GM11168 (cell line): ENCODE data around the gene PIK3R4.

Experiments
- in situ Hi-C: fragments of 300-500 bp; cut with MboI; formaldehyde crosslinking; loops from one replicate; pipeline ENCODE4 v1.12.0; 2022; ENCODE audit warnings: low sequenced_read_pairs; ENCODE audit not compliant: unreplicated experiment

The PIK3R4 gene

DNA sequence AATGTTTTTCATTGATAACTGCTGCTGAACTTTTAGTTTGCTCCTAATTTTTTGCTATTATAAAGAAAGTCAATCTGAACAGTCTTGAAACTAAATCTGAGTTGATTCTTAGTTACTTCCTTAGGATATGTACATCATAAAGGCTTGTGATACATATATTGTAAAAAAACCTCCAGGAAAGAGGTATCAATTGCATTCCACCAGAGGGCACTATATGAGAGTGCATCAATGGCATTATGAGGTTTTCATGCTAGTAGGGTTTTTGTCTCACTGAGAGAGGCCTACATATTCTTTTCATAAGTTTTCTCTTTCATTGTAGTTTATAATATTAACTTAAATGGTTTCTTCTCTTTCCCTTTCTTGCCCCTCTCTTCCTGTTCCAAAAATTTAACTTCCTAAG is 46.9 kb downstream of the PIK3R4 start:
- in situ Hi-C loops = no loop called here

DNA sequence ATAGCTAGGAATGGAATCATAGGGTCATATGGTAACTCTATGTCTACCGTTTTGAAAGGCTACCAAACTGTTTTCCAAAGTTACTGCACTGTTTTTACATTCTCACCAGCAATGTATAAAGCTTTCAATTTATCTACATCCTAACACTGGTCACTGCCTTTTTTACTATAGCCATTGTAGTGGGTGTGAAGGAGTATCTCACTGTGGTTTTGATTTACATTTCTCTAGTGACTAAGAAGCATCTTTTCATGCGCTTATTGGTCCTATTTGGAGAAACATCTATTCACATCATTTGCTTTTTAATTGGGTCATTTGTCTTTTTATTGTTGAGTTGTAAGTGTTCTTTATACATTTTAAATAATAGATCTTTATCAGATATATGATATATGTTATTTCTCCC is 53.3 kb downstream of the PIK3R4 start:
- in situ Hi-C loops = no loop called here

DNA sequence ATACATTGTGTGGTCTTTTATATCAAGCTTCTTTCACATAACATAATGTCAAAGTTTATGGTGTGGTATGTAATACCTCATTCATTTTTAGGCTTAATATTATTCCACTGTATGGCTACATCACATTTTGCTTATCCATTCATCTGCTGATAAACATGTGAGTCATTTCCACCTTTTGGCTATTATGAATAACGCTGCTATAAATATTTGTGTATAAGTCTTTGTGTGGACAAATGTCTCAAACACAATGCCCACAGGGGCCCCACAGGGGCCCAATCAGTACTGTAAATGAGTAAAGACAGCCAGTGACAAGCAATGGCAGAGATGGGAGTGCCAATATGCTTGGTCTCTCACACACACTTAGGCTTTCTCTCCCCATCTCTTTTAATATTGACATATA is 54.2 kb downstream of the PIK3R4 start:
- in situ Hi-C loops = no loop called here

DNA sequence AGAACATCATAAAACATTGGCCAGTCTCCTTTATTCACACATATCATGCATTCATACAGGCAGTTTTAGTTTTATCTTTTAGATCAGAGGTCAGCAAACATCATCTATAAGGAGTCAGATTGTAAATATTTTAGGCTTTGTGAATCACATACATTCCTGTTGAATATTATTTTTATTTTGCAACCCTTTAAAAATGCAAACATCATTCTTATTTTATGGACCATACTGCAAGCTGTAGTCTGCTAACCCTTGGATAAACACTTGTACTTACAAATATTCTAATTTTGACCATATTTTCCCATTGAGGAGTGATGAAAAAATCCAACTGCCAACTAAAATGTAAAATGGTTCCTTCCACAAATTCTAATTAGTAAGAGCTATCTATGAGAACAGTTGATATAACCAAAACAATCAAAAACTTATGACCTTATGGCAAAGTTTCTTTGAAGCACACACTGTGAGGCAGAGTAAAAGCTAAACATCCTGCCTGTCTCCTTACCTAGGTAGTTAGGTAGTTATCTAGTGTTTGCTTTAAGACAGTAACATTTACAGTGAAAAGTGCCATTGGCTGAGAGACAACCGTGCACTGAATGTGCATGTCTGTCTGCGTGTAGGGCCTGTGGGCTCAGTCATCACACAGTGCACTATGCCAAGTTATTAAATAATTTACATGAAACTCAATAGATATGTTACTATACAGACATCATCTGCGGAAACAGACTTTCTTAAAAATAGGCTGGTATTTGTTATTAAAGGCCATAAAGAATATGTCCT is 57.7 kb downstream of the PIK3R4 start:
- in situ Hi-C loops = no loop called here

DNA sequence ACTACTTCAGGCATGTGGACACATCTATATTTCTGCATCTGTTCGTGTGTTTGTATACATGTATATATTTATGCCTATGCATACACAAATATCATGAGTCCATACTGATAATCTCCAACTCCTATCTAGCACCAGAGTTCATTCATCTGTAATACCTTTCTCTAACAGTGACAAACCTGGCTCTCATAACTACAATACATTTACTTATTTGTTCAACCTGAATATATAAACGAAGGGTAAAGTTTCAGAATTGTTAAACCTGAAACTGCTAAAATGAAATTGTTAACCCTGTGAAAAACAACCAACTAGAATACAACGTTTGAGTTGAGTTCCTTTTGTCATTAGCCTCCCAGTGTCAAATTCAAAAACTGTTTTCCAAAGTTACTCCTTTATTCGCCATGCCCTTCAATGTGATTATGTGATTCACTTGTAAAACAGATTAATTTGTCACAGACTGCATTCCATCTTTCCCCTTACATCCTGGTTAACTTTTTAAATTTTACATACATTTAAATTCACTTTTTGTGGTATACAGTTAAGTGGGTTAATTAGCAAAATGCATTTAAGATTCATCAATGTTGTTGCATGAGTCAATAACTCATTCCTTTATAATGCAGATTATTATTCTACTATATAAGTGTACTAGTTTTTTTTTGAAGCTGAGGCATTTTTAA is 58.5 kb downstream of the PIK3R4 start:
- in situ Hi-C loops = no loop called here

DNA sequence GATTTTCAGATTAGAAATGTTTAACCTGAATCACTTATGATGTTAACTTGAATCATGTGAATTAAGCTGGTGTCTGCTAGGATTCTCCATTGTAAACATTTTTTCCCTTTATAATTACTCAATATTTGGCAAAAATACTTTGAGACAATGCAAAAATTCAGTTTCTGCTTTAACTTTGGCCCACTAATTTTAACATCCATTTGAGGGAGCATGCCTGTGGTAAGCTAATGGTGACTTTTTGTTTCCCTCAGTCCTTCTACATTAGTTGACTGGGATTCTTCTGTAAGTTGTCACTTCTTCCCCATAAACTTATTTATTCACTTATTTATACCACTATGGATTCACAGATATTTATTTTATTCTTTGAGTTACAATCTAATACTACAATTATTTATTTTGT is 59.3 kb downstream of the PIK3R4 start:
- in situ Hi-C loops = no loop called here

DNA sequence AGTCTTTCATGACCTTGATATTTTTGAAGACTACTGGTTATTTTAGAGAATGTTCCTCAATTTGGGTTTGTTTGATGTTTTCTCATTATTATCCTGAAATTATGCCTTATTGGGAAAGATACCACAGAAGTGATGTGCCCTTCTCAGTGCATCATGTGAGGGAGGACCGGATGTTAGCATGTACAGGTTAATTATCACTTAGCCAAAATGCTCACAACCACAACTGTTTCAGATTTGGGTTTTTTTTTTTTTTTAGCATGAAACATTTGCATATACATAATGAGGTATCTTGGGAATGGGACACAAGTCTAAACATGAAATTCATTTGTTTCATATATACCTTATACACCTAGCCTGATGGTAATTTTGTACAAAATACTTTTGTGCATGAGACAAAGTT is 59.8 kb downstream of the PIK3R4 start:
- in situ Hi-C loops = no loop called here

DNA sequence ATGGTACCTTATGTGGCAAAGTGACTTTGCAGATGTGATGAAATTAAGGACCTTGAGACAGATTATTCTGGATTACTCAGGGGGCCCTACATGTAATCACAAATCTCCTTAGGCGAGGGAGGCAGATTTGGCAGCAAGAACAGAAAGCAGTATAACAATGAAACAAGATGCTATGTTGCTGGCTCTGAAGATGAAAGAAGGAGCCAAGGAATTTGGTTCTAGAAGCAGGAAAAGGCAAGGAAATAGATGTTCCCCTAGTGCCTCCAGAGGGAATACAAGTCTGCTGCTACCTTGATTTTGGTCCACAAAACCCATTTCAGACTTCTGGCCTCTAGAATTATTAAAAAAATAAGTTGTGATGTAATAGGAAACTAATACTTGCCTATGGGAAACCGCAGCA is 64.5 kb downstream of the PIK3R4 start:
- in situ Hi-C loops = no loop called here

DNA sequence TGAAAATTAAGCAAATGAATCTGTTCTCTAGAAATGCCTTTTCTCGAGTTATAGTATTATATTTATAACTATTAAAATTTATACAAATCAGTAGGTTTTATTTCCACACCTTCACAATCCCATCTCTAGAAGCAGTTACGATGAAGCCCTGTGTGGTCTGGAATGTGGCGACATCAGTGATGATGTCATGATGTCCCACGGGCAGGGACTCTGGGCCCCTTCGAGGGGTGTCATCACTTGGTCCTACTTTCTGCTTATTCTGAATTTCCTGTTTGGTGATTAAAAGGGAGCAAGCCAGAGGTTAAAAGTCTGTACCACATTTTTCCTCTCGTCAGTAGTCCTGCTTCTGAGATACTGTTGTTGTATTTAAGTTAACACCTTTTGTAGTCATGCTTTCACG is 67.4 kb downstream of the PIK3R4 start:
- in situ Hi-C loops = no loop called here

DNA sequence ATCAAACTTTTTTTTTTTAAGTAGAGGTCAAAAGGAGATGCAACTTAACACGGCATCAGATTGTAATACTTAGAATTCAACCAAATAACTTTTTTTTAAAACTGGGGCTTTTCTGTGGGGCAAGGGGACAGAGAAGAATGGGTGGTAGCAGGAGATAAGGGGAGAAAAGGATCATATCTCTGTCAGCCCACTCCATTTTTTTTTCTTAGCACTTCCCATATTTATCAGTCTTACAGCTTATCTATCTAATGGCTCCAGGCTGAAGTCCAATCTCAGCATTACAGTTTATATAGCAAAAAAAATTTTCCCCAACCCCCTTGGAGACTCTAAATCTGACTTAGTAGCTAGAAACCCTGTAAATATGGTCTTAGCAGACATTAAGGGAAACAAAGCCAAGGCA is 69.3 kb downstream of the PIK3R4 start:
- in situ Hi-C loops = no loop called here

DNA sequence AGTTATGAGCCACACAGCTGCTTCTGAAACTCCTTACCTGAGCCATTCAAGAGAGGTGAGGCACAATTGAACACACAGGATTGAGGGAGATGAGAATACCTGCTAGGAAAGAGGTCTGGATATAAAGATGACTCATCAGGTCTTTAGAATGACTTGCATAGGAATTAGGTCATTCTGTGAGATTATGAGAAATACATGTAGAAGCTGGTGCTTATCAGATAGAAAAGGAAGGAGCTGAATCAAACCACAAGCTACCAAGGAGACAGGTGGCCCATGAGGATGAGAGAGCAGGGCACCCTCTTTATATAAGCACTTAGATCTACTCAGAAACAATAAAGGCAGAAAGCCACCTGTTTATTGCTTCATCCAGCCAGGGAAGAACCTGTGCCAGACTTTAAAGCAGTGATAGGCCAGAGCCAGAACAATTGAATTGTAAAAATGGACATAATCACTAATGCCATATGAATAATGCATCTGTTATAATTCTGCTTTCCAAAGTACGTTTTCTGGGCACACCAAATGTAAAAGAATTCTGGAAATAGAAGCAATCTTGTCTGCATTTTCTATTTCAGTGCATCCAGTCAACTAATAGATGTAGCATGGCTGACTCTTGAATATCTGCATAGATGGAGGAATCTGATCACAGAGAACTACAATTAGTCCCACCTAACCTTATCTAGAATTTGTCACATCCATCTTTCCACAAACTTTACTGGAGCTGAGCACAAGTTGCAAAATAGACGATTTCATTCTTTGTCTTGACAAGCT is 74.9 kb downstream of the PIK3R4 start:
- in situ Hi-C loops = no loop called here

DNA sequence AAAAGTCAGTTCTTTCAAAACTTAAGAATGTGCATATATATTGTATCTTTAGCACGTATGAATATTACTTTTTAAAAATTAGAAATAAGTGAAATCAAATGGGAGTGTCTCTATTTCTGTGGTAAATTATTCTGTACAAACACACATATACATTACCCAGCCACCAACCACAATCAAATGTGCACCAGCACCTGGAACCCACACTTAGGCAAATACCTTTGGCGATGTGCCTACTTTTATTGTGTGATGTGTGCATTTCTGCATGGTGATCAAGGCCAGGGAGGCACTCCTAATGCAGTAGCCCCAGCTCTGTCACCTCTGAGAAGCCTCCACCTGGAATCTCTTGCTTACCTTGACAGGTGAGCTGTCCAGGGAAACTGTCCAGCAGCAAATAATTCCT is 76.9 kb downstream of the PIK3R4 start:
- in situ Hi-C loops = no loop called here

DNA sequence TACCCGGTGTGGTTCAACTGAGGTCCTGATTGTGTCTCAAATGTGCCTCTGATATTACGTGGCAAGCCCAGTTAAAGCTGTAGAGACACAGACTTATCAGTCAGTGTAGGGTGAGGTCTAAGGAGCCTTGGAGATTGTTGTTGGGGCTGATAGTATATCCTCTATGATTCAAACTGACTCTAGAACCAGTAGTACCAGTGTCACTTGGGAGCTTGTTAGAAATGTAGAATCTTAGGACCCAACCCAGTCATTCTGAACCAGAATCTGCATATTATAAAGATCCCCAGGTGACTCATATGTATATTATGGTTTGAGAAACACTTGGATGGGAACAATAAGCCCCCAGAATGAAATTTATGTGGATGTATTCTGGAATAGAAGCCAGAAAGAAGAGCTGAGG is 83.5 kb downstream of the PIK3R4 start:
- in situ Hi-C loops = no loop called here

DNA sequence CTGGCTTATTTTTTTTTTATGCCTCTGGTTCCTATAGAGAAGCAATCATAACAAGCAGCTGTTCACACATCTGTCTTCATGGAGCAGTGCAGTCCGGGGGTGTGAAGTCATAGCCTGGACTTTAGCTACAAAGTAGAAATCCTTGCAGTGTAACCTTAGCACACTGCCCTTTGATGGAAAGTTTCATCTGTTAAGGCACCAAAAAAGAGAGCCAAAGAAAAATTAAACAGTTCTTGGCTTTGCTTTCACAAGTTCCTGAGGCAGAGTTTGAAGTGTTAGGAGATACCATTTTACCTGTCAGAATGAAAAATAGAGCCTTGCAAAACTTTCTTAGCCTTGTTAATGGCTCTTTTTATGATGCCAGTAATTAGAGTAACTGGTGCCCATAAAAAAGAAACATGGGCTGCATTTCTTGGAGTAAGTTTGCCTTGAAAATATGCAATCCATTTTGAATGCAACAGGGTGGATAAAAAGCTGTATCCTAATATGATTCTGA is 84.1 kb downstream of the PIK3R4 start:
- in situ Hi-C loops = no loop called here

DNA sequence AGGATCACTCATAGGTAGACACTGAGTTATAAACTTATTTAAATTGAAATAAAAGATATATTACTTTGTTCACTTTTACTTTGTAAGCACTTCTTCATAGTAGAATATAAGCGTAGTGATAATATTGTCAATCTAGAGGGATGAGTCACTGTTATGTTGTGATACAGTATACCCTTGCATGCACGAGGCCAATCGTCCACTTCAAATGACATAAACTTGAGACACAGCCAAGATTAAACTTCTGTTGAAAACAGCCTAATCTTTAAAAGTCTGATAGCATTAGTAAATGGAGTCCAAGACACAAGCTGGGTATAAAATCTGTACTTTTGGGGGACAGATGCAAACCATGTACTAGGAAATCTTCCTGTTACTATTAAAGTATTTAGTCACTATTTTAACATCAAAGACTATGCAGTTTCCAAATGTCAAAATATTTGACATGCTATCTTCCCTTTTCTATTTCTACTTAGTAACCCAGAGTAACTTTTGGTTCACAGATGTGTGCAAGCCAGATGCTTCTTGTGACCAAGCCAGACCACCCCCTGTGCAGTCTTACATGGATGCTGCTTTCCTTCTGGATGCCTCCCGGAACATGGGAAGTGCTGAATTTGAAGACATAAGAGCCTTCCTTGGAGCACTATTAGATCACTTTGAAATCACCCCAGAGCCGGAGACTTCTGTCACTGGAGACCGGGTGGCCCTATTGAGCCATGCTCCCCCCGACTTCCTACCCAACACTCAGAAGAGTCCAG is 85.3 kb downstream of the PIK3R4 start:
- in situ Hi-C loops = no loop called here

DNA sequence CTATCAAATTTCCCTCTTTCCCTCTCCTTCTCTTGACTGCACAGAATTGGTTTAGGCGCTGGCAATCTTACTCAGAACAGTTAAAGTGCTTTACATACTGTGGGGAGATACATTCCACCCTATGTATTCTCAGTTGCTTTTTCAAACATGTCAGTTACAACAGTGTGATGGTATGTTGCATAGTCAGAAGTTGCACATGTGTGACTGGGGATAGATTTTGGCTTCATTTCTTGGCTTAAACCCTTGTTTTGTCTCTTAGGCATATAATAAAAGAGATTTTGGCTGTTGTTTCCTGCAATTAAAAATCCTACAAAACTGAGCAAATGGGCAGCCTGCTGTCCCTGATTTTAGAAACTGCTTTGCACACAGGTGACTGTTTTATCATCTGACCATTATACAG is 86.7 kb downstream of the PIK3R4 start:
- in situ Hi-C loops = no loop called here

DNA sequence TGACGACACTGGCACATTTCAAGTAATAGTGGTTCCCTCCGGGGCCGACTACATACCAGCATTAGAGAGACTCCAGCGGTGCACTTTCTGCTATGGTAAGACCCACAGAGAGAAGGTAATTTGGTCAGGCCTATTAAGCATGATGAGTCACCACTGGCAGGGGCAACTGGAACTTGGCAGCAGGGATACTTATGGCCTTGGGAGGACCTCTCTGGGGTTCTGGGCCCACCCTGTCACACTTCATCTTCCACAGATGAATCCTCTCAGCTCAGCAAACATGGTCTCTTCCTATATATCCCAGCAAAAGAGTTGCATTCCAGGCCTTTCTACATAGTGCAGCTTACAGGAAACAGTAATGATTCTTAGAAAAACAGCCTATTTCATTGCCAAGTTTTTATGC is 88.0 kb downstream of the PIK3R4 start:
- in situ Hi-C loops = no loop called here

DNA sequence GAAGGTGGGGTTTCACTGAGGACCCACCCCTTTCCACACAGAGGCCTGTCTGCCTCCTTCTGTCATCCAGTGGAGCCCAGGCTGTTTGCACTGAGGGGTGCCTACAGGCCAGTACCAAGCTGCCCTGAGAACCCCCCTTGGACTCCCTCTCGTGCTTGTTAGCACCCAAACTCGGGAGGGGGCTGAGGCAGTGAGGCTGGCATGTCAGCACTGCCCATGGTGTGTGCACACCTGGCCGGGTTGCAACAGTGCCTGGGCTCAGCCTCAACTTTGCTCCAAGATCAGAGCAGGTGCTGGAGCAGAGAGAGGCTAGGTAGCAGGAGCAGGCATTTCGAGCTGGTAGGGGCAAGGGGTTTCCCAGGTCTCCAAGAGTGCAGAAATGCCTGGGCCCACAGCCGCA is 90.0 kb downstream of the PIK3R4 start:
- in situ Hi-C loops = no loop called here

DNA sequence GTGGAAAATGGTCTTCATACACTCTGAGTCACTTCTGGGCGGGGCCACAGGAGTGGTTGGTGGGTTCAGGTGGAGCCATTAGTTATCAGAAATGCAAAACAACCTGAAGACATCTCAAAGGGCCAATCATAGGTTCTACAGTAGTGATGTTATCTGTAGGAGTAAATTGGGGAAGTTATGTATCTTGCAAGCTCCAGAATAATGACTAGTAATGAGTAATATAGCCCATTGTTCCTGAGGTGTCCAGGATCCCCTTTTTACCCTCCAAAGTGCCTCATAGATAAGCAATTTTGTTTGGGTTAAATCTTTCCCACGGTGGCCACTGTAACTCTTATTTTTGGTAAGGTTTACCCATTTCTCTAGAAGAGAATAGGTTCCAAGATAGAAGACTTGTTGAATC is 91.7 kb downstream of the PIK3R4 start:
- in situ Hi-C loops = no loop called here

DNA sequence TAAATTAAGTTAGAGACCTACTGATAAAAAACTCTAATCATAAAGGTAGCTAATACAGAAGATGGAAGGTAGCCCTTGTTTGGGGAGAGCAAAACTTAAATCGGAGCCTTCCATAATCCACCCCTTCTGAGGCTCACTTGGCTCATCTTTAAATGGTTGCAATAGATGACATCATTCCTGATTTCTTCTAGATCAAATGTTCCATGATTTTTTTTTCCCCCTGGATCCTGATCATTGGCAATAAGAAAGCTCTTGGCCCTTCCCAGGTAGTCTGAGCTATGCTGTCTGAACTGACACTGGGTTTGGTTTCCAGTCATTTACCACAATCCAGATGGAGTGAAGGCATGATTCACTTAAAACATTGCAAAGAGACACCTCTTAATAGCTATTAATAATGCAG is 92.5 kb downstream of the PIK3R4 start:
- in situ Hi-C loops = no loop called here
